Measurements from ENCODE around the gene CPD. TPM values are rescaled to one million over a fixed set of nuclear protein-coding genes. Genes with fewer than 3 reads are reported as not detected.
A peak's percentile ranks its signal among the peaks of the same experiment; 100 is the strongest.
"Not testable (repeated sequence)": the region's sequence is repeated elsewhere in the genome, so short reads cannot be mapped to it uniquely, and the experiment has no call there.

CPD gene
- total RNA-seq, 2 donors from 2014 or later, result 55.2 to 109 TPM

DNA sequence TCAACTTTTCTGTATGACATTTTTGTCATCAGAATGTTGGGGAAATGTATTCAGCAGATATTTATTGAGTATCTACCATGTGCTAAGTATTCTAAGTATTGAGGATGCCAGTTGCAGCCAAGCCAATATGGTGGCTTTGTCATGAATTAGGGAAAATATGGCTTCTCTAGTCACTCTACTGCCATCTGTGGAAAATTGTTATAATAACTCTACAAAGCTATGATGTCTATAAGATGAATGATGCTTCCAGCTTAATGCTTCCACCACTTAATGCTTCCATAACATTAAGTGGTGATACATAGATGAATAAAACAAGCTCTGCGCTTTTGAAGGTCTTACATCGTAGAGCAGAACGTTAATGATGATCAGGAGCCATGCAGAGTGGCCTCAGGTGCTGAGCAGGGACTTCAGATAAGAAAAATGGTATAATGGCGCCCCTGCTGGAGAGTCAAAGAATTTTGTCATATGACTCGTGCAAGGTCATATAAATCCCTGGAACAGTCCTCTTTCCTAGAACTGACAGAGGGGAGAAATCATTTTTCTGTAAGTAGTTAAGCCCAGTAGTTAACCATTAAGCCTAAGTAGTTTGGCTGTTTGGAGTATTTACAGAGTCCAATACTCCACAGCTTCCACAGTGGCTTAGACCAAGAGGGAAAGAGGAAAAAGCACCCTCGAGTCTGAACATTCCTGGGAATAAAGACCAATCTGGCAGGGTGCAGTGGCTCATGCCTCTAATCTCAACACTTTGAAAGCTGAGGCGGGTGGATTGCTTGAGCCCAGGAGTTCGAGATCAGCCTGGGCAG, 42.2 kb upstream of the CPD start:
- no peaks in the 10 kb centered on the region for H3K9me3 ChIP-seq
- no peak for ATAC-seq (ENCODE audit: insufficient number of reproducible peaks, low FRiP score, low read depth)
- no peak for DNase-seq (ENCODE audit: low spot score)
- TF ChIP-seq, protein P1, sequence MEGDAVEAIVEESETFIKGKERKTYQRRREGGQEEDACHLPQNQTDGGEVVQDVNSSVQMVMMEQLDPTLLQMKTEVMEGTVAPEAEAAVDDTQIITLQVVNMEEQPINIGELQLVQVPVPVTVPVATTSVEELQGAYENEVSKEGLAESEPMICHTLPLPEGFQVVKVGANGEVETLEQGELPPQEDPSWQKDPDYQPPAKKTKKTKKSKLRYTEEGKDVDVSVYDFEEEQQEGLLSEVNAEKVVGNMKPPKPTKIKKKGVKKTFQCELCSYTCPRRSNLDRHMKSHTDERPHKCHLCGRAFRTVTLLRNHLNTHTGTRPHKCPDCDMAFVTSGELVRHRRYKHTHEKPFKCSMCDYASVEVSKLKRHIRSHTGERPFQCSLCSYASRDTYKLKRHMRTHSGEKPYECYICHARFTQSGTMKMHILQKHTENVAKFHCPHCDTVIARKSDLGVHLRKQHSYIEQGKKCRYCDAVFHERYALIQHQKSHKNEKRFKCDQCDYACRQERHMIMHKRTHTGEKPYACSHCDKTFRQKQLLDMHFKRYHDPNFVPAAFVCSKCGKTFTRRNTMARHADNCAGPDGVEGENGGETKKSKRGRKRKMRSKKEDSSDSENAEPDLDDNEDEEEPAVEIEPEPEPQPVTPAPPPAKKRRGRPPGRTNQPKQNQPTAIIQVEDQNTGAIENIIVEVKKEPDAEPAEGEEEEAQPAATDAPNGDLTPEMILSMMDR (IDR thresholded peaks at IDR 0.05), result peak; percentile 41
- H3K4me1 ChIP-seq (ENCODE audit: control insufficient read depth in 1 of 2, low read depth in 2 of 2), result peaks cover 0 to 4% of the 10 kb centered on the region in 2 donors
- H3K4me3 ChIP-seq, result no peak overlapping the region
- no peak overlapping the region for H3K27ac ChIP-seq
- no peaks in the 10 kb centered on the region for H3K36me3 ChIP-seq
- no peaks in the 10 kb centered on the region for H3K27me3 ChIP-seq (replicated peaks; ENCODE audit: insufficient read depth)

DNA sequence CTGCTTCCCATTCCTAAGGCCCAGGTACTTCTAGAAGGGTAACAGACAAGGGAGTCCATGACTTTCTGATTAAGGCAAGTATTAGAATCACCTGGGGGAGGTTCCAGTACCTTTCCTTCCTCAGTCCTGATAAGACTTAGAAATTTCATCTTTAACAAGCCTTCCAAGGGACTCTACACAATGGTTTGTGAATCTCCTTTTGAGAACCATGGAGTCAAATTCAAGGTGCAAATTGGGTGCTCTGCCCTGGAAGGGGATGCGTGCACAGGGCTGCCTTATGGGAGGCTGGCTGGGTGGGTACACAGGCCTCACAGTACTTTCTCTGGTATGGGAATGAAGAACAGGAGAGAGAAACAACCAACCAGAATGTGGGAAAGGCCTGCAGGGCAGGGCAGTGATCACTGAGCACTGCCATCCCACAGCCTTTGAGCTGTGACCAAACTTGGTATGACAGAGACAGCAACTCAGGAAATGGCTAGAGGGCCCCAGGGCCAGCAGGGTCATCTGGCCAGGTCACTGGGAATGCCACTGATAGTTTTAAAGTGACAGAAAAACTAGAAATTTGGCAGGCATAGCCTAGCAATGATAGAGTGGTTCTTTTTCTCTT, 41.2 kb upstream of the CPD start:
- no peak overlapping the region for H3K27ac ChIP-seq
- no peaks in the 10 kb centered on the region for H3K27me3 ChIP-seq (replicated peaks; ENCODE audit: insufficient read depth)
- no peaks in the 10 kb centered on the region for H3K9me3 ChIP-seq
- TF ChIP-seq, protein P1 (IDR thresholded peaks at IDR 0.05), result no peak
- DNase-seq (ENCODE audit: low spot score), result no peak
- no peak overlapping the region for H3K4me3 ChIP-seq
- H3K36me3 ChIP-seq, result no peaks in the 10 kb centered on the region
- no peak for ATAC-seq (ENCODE audit: insufficient number of reproducible peaks, low FRiP score, low read depth)
- peaks cover 0 to 4% of the 10 kb centered on the region in 2 donors for H3K4me1 ChIP-seq (ENCODE audit: control insufficient read depth in 1 of 2, low read depth in 2 of 2)

DNA sequence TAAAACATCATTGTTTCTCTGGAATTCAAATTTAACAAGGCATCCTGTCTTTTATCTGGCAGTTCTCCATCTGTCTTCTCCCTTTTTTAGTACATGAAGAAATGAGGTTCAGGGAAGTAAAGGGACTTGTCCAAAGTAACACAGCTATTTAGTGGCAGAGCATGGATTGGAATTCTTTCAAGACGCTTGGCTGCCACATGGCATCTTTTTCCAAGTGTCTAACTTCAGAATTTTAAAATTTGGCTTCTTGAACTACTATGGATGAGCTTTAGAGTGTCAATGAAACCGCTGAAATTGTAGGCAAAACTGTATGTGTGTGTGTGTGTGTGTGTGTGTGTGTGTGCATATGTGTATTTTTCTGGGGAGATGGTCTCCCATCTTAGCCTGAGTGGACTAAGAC, 39.6 kb upstream of the CPD start:
- no peak for ATAC-seq (ENCODE audit: insufficient number of reproducible peaks, low FRiP score, low read depth)
- DNase-seq (ENCODE audit: low spot score), result no peak
- Histone ChIP-seq H3K9me3 (no peaks in the 10 kb centered on the region), H3K27me3 (replicated peaks; ENCODE audit: insufficient read depth) (no peaks in the 10 kb centered on the region), H3K36me3 (no peaks in the 10 kb centered on the region), H3K27ac (no peak overlapping the region), H3K4me3 (no peak overlapping the region), H3K4me1 (ENCODE audit: control insufficient read depth in 1 of 2, low read depth in 2 of 2) (peaks cover 4 to 6% of the 10 kb centered on the region in 2 donors)
- TF ChIP-seq, protein P1 (IDR thresholded peaks at IDR 0.05), result no peak

DNA sequence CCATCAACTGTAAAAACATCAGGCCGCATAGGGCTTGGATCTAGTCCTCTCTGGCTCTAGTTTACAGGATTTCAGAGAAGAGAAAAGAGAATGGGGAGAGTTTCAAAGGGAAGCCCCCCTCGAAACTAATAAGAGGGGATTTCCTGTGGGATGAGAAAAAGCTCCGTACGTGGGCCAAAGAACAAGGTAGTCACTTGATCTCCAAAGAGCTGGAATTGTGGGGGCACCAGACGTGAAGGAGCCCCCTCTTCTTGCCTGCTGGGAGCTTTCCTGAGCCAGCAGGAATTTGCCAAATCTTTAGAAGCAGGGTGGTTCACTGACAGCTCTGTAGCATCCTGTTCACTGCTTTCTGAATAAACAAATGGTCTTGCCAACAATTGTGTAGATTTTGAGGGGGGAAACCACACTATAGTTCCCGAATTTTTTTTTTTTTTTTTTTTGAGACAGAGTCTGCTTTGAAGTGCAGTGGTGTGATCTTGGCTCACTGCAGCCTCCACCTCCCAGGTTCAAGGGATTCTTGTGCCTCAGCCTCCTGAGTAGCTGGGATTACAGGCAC, 37.8 kb upstream of the CPD start:
- H3K27me3 ChIP-seq (replicated peaks; ENCODE audit: insufficient read depth), result no peaks in the 10 kb centered on the region
- peaks cover 4 to 14% of the 10 kb centered on the region in 2 donors for H3K4me1 ChIP-seq (ENCODE audit: control insufficient read depth in 1 of 2, low read depth in 2 of 2)
- no peak overlapping the region for H3K4me3 ChIP-seq
- TF ChIP-seq, protein P1 (IDR thresholded peaks at IDR 0.05), result no peak
- peak overlapping the region in 1 of 2 donors; percentile 26 for H3K27ac ChIP-seq
- H3K36me3 ChIP-seq, result no peaks in the 10 kb centered on the region
- H3K9me3 ChIP-seq, result no peaks in the 10 kb centered on the region
- DNase-seq (ENCODE audit: low spot score), result no peak
- ATAC-seq (ENCODE audit: insufficient number of reproducible peaks, low FRiP score, low read depth), result no peak

DNA sequence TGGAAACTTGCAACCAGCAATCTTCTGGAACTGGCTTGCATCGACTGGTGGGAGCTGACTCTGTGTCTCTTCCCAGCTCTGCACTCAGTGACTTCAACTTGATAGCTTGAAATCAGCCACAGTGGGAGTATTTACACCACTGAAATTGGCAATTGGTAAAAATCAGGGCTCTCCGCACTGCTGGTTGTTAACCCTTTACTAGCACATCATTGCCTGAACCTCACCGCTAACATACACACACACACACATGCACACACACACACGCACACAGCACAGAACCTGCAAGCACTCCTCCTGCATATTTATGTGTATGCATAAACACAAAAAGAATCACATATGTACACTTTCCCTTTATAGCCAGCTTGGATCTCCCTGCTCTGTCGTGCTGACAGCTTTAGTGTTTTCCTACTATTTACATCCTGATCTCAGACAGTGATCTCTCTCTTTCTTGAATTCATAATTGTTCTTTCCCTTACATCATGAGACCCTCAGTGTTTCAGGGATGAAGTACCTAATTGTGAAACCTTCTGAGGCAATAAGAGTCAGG, 37.0 kb upstream of the CPD start:
- no peak overlapping the region for H3K27ac ChIP-seq
- H3K36me3 ChIP-seq, result no peaks in the 10 kb centered on the region
- H3K4me3 ChIP-seq, result no peak overlapping the region
- ATAC-seq (ENCODE audit: insufficient number of reproducible peaks, low FRiP score, low read depth) (no peak), DNase-seq (ENCODE audit: low spot score) (no peak)
- H3K9me3 ChIP-seq, result no peaks in the 10 kb centered on the region
- TF ChIP-seq, protein P1 (IDR thresholded peaks at IDR 0.05), result no peak
- peaks cover 4 to 14% of the 10 kb centered on the region in 2 donors for H3K4me1 ChIP-seq (ENCODE audit: control insufficient read depth in 1 of 2, low read depth in 2 of 2)
- no peaks in the 10 kb centered on the region for H3K27me3 ChIP-seq (replicated peaks; ENCODE audit: insufficient read depth)

DNA sequence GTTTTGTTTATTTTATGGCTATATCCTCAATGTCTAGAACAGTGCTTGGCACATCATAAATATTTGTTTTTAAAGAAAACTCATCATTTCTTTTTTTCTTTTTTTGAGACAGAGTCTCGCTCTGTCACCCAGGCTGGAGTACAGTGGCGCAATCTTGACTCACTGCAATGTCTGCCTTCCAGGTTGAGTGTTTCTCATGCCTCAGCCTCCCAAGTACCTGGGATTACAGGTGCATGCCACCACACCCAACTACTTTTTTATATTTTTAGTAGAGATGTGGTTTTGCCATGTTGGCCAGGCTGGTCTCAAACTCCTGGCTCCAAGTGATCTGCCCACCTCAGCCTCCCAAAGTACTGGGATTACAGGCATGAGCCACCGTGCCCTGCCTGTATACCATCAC, 35.5 kb upstream of the CPD start:
- not testable (repeated sequence) for DNase-seq (ENCODE audit: low spot score); ATAC-seq (ENCODE audit: insufficient number of reproducible peaks, low FRiP score, low read depth); H3K27me3 ChIP-seq (replicated peaks; ENCODE audit: insufficient read depth); H3K36me3 ChIP-seq; H3K4me3 ChIP-seq; H3K27ac ChIP-seq; H3K9me3 ChIP-seq
- peaks cover 4 to 14% of the 10 kb centered on the region in 2 donors for H3K4me1 ChIP-seq (ENCODE audit: control insufficient read depth in 1 of 2, low read depth in 2 of 2)

All from thoracic aorta (tissue), 2 donors.